HG03378 (cell line): Measurements from ENCODE around the gene TIMM17A.
"Not testable (repeated sequence)": the region's sequence is repeated elsewhere in the genome, so short reads cannot be mapped to it uniquely, and the experiment has no call there.

ENCODE experiments used
- ATAC-seq: cut with Tn5 transposase; IDR thresholded peaks from one replicate; pipeline ENCODE4 v1.9.1; 2021; ENCODE audit warnings: mild to moderate bottlenecking, moderate library complexity; ENCODE audit not compliant: unreplicated experiment

The TIMM17A gene

DNA sequence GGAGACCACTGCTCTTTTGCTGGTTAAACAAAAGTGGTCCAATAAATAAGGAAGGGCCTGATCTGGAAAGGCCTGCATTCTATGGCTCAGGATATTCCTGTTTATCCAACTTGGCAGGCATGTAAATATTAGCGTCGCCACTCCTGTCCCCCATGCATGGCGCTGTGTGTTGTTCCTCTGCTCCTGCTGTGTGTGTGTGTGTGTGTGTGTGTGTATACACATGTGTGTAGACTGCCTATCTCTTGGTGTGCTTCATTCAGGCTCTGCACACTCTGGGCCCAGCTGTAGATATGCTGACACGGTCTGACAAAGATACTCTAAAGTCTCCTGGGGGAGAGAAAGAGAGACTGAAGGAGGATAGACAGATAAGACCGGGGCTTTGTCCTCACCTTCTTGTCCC, 15.7 kb upstream of the TIMM17A start:
- no peak for ATAC-seq

DNA sequence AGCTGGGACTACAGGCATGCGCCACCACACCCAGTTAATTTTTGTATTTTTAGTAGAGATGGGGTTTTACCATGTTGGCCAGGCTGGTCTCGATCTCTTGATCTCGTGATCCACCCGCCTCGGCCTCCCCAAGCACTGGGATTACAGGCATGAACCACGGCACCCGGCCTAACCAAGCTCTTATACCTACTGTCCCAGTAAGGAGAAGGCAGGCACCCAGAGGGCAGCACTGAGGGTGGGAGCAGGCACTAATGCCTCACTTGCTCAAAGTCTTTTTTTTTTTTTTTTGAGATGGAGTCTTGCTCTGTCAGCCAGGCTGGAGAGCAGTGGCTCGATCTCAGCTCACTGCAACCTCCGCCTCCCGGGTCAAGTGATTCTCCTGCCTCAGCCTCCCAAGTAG, 15.0 kb upstream of the TIMM17A start:
- not testable (repeated sequence) for ATAC-seq

DNA sequence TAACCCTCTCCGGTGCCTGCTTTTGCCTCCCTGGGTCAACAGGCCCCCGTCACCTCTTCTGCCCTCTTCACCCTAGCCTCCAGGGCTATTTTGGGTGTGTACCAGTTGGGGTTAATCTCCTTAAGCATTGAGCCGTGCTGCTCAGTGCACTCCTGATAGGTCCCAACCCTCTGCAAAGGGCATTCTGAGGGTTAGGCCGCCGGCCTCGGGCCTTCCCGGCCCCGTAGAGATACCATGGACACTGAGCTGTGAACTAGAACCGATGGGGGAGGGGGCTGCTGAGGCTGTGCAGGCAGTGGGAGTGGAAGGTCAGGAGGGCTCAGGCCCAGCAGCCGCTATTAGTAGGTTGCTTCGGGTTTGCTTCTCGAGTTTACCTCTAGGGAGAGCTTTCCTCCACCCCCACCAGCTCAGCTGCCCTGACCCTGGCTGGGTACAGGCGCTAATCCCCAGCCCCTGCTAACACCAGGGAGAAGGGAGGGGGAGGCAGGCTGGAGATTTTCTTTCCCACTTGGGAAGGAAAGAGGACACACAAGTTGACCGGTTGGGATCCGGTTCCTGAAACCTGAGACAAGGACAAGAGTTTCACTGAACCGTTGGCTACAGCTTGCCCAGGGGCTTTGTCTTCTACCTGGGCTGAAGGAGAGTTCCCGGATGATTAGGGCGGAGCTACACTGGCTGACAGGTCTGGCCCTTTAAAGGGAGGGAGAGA, 13.7 kb upstream of the TIMM17A start:
- ATAC-seq = no peak

DNA sequence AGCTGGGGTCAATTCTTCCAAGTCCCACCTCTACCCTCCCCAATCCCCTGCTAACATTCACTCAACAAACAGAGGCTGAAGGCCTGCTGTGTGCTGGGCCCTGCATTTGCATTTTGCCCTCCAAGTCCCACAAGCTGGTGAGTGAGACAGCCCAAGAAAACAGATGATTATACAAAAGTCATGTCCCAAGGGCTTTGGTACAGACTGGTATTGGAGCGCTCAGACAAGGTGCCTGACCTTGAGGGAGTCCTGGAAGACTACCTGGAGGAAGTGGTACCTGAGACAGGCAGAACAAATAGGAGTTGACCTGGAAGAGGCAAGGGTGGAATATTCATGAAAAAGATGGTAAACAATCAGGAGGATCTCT, 13.2 kb upstream of the TIMM17A start:
- no peak for ATAC-seq

DNA sequence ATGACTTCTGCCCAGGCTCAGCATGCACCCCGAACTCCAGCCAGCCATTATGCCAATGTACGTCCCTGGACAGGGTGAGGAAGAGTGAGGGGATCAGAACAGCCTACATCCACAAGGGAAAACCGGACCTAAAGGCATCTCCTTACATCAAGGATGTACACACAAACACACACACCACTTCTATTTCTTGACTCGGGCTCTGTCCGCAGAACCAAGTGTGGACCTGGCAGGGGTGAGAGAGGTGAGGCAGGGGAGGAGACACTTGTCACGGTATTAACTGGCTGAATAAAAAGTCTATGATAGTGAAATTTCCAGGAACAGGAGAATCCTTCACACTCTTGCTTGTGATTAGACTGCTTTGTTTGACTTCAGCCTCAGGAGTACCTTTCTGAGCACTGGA, 11.3 kb upstream of the TIMM17A start:
- ATAC-seq = no peak

DNA sequence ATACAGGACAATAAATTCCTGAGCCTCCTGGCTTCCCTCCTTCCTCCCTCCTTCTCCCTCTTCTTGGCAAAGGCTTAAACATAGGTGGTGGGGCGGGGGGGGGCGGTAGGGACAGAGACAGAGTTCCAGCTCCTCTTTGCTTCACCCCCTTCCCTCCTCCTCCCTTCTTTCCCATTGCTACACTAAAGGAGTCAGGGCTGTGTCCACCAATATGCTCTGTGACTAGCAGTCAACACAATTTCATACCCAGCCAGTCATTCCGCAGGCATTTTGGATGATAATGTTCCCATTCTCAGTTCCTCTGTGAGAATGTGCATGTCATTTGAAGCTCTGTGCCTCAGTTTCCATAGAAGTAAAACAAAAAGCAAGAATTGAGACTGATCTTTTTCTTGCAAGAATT, 10.7 kb upstream of the TIMM17A start:
- no peak for ATAC-seq

DNA sequence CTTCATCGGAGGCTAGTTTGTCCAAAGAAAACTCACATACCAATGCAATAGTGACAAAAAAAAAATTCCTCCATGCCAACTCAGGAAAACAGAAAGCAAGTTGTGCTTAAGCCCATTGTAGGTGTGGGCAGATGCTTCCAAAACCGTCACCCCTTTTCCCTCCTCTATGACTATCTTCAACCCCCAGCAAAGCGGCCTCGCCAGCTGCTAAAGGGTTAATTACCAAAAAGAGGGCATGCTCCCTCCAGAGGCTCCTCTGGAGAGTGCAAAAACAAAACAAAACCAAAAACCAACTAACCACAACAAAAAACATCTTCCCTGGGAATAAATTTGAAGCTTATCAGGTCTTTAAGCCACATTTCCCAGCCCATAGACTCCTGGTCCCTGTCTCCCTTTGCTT, 10.1 kb upstream of the TIMM17A start:
- no peak for ATAC-seq

DNA sequence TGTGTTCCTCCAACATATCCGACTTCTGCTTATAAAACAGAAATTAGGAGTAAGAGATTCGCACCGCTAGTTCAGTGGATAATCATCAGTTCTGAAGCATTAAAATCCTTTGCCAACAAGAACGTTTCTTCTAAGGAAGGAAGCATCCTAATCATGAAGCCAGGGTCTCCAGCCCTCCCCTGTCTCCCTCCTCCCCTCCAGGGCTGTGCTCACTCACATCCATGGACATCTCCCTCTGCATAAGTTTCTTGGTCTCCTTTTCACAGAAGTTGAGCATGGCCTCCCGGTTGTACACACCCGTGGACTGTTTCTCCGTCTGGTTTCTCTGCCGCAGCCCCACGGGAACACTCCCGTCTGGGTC, 9.5 kb upstream of the TIMM17A start:
- ATAC-seq = no peak

DNA sequence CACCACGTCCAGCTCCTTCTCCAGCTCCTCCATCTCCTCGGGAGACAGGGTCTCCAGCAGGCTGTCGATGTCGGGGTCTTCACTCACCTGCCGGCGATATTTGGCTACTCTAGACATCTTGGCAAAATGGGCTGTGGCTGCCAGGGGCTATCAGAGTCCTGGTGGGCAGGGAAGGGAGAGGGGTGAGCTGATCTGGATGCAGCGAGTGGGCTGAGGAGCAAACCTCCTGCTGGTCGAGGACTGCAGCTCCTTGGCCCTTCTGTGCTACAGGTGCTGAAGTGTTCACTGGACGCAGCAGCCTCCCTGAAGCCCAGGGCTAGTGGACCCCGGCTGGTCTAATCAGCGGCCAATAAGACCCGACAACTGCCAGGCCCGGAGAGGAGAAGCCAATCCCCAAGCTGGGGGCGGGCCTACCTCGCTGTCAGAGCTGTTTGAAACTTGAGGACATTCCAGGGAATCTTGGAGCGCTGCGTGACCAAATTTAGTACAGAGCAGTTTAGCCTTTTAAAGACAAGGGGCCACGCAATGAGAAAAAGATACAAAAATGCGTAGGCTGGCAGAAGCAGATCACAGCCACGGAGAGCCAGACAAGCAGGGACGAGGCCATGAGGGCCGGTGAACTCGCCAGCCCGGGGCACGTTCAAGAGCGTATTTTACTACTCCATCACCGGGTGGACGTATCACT, 8.9 kb upstream of the TIMM17A start, which contains the start of gene LMOD1:
TSS of gene LMOD1 (minus strand) at position 325 of the 685 bp plus-strand sequence. CDS start at position 117, 208 bp downstream.
- ATAC-seq = no peak

DNA sequence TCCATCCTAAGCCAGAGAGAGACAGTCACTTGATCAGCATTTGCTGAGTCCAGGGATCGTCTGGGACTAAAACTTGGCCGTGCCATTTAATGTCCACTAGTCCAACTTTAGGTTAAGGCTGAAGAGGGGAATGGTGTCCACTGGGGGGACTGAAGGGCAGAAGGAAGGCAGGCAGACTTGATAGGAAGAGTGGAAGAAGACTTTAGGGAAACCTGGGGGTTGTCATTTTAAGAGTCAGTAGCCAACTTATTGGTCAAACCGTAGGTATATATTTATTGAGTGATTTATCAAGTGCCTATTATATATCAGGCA, 7.7 kb upstream of the TIMM17A start:
- no peak for ATAC-seq

DNA sequence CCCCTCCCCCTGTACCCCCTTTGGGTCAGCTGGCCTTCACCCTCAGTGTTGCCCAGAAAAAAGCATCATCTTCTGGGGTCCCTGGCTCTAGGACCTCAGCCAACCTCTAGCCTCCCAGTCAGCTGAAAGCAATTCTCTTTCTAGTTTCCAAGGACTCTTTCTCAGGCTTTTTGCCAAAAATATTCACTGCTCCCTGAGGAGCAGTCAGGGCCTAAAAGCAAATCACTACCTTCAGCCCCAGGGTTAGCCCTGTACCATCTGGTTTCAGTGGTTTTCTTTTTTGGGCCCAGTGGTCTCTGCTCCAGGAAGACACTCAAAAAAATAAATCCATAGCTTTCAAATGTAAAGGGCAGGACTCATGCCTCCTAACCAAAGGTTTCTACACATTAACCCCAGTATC, 5.8 kb upstream of the TIMM17A start:
- no peak for ATAC-seq

DNA sequence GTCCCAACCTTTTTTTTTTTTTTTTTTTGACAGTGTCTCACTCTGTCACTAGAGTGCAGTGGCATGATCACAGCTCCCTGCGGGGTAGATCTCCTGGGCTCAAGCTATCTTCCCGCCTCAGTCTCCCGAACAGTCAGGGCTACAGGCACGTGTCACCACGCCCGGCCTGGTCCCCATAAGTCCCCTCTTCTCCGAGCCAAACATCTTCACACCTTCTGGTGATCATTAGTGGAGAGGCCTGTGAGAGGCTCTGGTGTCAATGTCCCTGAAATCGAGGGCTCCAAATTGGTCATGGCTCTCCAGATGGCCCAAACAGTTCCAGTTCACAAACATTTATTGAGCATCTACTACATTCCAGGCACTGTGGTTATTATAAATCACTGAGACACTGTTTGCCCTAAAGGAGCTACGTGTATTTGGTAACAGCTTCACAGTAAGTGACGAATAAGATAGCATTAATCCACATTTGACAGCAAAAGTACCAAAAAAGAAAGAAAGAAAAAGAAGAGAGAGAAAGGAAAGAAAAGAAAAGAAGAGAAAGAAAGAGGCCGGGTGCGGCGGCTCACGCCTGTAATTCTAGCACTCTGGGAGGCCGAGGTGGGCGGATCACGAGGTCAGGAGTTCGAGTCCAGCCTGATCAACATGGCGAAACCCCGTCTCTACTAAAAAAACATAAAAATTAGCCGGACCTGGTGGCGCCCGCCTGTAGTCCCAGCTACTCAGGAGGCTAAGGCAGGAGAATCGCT, 867 bp upstream of the TIMM17A start:
- no peak for ATAC-seq

DNA sequence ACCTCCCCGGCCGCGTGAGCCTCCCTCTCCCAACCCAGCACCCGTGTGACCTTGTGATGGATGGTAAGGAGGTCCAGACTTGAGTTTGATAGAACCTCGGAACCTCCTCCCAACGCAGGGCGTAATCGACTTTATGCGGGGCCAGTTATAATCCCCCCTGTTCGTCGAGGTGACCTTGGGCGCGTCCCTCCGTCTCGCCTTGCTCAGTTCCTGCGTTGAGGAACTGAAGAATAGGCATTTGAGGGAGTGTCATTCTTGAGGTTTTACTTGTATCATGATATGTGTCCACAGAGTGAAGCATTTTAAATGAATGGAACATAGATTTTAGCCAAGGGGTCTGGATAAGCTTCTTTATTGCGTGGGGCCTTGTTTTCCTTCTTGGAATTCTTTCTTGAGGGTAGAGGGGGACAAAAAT, 433 bp downstream of the TIMM17A start:
- ATAC-seq = no peak

DNA sequence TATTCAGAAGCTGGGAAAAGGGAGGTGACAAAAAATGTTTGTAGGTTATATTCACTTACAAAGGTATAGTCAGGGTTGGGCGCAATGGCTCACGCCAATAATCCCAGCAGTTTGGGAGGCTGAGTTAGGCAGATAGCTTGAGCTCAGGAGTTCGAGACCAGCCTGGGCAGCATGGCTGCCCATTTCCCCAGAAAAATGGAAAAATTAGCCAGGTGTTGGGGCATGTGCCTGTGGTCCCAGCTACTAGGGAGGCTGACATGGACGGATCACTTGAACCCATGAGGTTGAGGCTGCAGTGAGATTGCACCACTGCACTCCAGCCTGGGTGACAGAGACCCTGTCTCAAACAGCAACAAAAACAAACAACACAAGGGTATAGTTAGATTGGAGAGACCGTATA, 3.0 kb downstream of the TIMM17A start:
- ATAC-seq = no peak

DNA sequence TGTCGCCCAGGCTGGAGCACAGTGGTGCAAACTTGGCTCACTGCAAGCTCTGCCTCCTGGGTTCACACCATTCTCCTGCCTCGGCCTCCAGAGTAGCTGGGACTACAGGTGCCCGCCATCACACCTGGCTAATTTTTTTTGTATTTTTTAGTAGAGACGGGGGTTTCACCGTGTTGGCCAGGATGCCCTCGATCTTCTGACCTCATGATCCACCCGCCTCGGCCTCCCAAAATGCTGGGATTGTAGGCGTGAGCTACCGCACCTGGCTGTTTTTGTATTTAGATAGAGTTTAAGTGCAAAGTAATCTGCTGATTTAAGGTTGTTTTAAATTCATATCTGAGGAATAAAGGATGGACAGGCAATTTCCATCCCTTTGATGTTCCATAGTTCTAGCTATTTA, 7.1 kb downstream of the TIMM17A start:
- not testable (repeated sequence) for ATAC-seq

DNA sequence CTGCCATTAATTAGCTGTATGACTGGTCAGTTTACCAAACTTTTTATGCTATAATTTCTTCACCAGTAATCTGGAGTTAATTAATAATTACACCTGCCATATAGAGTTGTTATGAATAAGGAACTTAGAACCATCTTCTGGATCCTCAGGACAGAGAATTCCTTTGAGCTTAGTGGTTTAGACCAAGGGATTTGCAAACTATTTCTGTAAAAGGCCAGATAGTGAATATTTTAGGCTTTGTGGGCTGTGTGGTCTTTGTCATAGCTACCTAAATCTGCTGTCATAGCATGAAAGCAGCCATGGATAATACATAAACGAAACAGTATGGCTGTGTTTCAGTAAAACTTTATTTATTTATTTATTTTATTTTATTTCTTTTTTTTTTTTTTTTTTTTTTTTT, 9.0 kb downstream of the TIMM17A start:
- no peak for ATAC-seq

DNA sequence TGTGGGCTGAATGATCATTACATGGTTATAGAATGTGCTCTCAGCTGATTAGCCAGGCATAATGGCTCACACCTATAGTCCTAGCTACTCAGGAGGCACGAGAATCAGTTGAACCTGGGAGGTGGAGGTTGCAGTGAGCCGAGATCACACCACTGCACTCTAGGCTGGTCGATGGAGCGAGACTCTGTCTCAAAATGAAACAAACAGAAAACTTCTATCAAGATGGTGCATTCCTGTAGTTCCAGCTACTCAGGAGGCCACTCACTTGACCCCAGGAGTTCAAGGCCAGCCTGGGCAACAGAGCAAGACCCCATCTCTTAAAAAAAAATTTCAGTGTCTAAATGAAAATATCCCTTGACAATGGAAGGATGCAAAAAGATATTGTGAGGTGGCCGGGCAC, 10.9 kb downstream of the TIMM17A start:
- ATAC-seq = no peak

DNA sequence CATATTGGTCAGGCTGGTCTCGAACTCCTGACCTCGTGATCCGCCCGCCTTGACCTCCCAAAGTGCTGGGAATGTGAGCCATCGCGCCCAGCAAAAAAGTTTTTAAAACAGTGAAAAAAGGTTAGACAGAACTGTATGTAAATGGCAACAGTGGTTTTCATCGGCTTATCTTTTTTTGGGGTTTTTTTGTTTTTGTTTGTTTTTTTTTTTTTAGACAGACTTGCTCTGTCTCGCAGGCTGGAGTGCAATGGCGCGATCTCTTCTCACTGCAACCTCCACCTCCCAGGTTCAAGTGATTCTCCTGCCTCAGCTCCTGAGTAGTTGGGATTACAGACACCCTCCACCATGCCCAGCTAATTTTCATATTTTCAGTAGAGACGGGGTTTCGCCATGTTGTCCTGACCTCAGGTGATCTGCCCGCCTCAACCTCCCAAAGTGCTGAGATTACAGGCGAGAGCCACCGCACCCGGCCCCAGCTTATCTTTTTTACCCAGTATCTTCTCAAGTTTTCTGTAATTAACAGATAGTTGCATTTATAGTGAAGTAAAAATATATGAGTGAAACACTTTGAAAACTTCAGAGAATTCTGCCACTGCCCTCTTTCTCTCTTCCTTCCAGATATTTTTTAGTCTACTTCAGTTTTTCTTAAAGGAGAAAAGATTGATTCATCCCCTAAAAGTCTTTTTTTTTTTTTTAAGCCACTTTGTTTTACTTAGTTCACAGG, 13.1 kb downstream of the TIMM17A start:
- no peak for ATAC-seq

DNA sequence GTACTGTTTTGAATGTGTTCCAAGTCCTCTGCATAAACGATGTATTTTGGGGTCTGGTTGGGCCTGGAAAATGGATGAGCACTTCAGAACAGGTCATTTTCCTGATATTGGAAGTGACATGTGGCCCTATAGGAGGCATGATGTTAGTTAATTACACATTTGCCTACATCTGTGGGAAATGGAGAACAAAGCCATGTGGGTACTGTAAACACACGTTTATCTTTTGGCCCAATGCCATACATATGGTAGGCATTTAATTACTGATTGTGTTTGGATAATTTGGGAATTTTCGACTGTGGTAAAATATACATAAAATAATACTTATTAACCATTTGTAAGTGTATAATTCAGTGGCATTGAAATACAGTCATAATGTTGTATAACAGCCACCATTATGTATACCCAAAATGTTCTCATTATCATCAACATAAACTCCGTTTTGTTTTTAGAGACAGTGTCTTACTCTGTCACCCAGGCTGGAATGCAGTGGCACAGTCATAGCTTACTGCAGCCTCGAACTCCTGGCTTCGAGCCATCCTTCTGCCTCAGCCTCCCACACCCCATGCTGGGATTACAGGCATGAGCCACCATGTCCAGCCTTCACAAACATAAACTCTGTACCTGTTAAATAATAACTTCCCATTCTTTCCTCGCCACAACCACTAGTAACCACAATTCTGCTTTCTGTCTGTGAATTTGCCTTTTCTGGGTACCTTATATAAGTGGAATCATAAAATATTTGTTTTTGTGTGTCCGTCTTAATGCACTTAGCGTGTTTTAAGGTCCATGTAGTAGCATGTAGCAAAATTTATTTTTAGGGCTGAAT, 15.2 kb downstream of the TIMM17A start:
- ATAC-seq = no peak

DNA sequence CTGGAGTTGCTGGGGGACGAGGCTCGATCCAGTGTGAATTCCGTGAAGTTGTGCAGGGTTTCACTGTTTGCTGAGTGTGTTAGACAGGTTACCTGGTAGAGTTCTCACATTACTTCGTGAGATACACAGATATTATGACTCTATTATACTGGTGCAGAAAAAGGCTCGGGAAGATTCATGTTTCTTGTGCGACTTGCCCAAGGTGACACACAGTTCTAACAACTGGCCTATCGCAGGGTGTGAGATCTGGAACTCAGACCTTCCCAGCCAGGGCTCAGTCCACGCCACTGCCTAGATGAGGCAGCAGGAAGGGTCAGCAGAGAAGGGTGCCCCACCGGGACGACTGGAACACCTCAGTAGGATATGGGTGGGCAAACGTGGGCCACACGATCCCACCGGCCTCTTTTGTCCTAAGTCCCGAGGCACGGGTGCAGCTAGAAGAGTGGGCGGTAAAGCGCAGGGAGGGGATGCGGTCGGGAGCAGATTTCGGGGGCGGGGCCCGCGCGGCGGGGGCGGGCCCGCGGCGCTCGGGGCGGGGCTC, 26.8 kb downstream of the TIMM17A start:
- ATAC-seq = peak; percentile 20
